NCI-H82 treated with DMSO at 0.1 percent for 48 hours (cell line): ENCODE results near the gene B4GALT1.
"Not testable (repeated sequence)": the region's sequence is repeated elsewhere in the genome, so short reads cannot be mapped to it uniquely, and the experiment has no call there.

Experiments
- DNase-seq: peaks from one replicate; lab custom pipeline; 2025; ENCODE audit not compliant: unreplicated experiment; lab: John Stamatoyannopoulos, UW

B4GALT1 gene

GRCh38 chr9:33163433-33164137 is 3.6 kb downstream of the B4GALT1 start:
- no peak for DNase-seq

- no peak for DNase-seq
Measured at GRCh38 chr9:33162721-33163311, 4.3 kb downstream of the B4GALT1 start.

GRCh38 chr9:33161589-33162132 is 5.5 kb downstream of the B4GALT1 start:
- peak; percentile 92 for DNase-seq

- DNase-seq, result peak; percentile 60
Measured at GRCh38 chr9:33161011-33161588, 6.0 kb downstream of the B4GALT1 start.

GRCh38 chr9:33160446-33160845 is 6.7 kb downstream of the B4GALT1 start:
- not testable (repeated sequence) for DNase-seq

GRCh38 chr9:33159777-33160127 is 7.4 kb downstream of the B4GALT1 start:
- no peak for DNase-seq

- no peak for DNase-seq
Measured at GRCh38 chr9:33158843-33159776, 8.0 kb downstream of the B4GALT1 start.

GRCh38 chr9:33157960-33158842 is 8.9 kb downstream of the B4GALT1 start:
- DNase-seq, result no peak

GRCh38 chr9:33155393-33155792 is 11.7 kb downstream of the B4GALT1 start:
- DNase-seq, result no peak

GRCh38 chr9:33154371-33154770 is 12.8 kb downstream of the B4GALT1 start:
- DNase-seq, result no peak

GRCh38 chr9:33153666-33154065 is 13.5 kb downstream of the B4GALT1 start:
- DNase-seq, result no peak

- DNase-seq, result no peak
Measured at GRCh38 chr9:33153001-33153400, 14.1 kb downstream of the B4GALT1 start.

- DNase-seq, result no peak
Measured at GRCh38 chr9:33151601-33152000, 15.5 kb downstream of the B4GALT1 start.

GRCh38 chr9:33151007-33151557 is 16.1 kb downstream of the B4GALT1 start:
- DNase-seq, result peak; percentile 71

- DNase-seq, result no peak
Measured at GRCh38 chr9:33148367-33149014, 18.6 kb downstream of the B4GALT1 start.

GRCh38 chr9:33147416-33148169 is 19.5 kb downstream of the B4GALT1 start:
- no peak for DNase-seq

- DNase-seq, result no peak
Measured at GRCh38 chr9:33146298-33146697, 20.8 kb downstream of the B4GALT1 start.

GRCh38 chr9:33144551-33144950 is 22.6 kb downstream of the B4GALT1 start:
- DNase-seq, result no peak

GRCh38 chr9:33143241-33143661 is 23.9 kb downstream of the B4GALT1 start:
- no peak for DNase-seq
